T-helper 2 cell (primary cell): ENCODE data around the gene FSD2.
"Not testable (repeated sequence)": the region's sequence is repeated elsewhere in the genome, so short reads cannot be mapped to it uniquely, and the experiment has no call there.

Experiments used
- DNase-seq, 5 experiments: peaks; one replicate each; pipeline versions ENCODE4 v3.0.0 to v3.0.0-alpha.2; 2012 to 2022

FSD2 gene

DNA sequence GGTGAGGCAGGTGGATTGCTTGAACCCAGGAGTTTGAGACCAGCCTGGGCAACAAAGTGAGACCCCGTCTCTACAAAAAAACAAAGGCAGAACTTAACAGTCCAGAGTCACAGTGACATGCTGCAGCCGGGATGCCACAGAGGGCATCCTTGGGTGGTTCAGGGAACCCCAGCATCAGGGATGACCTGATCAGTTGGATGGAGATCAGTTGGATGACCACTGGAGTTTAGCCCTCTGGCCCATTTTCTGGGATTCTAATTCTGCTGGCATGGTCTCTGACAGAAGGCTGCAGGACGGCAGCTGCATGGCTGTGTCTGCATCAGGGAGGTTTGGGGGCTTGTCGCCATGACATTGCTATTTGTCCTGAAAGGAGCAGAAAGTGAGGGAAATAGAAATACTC, 23.4 kb upstream of the FSD2 start:
- no peak for DNase-seq

GRCh38 chr15:82828075-82828474, 22.2 kb upstream of the FSD2 start:
- DNase-seq = no peak

- DNase-seq = no peak
Measured at GRCh38 chr15:82823049-82823448, 17.2 kb upstream of the FSD2 start.

- not testable (repeated sequence) for DNase-seq
Measured at GRCh38 chr15:82821851-82822250, 16.0 kb upstream of the FSD2 start.

GRCh38 chr15:82821396-82821795, 15.5 kb upstream of the FSD2 start:
- not testable (repeated sequence) for DNase-seq

DNA sequence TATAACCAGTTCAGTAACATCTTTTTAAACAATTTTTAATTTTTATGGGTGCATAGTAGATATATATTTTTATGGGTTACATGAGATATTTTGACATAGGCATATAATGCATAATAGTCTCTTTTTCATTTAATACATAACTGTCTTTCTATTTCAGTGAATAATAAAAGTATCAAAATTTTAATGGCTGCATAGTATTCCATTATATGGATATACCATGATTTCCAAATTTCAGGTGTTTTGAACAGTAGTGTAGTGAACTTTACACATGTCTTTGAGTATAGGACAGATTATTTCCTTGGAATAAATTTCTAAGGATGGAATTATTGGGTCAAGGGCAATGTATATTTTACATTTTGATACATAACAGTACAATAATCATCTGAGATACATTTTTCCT, 14.3 kb upstream of the FSD2 start:
- no peak for DNase-seq

DNA sequence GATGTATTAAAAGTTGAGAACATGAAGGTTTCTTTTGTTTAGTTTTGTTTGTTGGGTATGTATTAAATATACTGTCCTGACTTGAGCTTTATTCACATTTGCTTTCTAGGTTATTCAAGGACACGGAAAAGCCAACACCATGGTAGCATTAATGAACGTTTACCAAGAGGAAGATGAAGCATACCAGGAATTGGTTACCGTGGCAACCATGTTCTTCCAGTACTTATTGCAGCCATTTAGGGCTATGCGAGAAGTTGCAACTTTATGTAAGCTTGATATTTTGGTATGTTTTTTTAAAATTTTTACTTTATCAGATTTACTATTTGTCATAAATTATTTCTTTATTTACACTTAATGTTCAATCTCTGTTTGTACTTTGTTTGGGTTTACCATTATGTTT, 7.1 kb upstream of the FSD2 start:
- no peak for DNase-seq

DNA sequence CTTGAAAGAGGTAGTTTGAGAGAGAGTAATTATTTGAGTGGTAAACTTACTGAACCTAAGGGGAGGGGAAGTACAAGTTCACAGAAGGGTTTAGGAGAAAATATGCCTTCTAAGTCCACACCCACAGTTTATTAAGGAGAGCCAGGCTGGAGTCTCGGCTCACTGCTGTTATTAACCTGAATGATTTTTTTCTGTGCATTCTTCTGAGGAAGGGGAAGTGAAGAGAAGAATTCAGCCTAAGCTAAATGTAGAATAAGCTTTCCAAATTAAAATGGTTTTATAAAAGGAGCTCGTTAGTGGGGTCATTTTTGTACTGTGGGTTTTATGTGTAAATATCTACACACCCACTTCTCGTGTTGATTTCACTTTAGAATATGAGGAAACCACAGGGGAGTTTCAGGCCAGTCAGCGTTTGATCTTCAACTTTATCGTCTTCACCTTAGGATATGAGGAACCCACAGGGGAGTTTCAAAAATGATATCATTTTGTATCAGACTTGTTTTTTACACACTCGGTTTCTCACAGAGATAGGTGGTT, 5.1 kb upstream of the FSD2 start:
- DNase-seq = peak in 4 of 5 experiments; percentile 18 to 81 (median 62)

DNA sequence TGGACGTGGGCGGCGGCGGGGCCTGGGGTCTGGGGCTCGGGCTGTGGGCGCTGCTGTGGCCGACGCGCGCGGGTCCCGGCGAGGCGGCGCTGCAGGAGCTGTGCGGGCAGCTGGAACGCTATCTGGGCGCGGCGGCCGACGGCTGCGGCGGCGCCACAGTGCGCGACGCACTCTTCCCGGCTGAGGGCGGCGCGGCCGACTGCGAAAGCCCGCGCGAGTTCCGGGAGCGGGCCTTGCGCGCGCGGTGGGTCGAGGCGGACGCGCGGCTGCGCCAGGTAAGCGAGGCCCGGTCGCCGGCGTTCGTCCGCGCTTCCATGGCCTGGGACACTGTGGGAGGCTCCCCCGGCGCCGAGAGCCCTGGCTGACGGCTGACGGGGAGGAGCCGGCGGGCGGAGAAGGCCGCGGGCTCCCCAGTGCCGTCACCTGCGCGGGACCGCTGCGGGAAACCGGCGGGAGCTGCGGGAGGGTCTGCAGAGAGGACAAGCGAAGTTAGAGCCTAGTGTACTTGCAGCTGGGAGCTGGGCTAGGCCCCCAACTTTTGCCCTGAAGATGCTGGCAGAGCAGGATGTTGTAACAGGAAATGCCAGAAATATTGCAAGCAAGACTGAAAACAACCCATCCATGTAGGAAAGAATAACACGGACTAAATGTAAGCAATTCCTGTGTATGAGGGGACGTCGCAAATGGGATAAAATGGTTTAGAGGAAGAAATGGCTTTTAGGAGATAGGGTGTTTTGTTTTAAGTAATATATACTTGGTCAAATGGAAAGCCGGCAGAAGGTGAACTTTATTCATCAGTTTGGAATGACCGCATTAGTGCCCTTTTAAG, 4.4 kb upstream of the FSD2 start:
- peak in 3 of 5 experiments; percentile 18 to 70 (median 20) for DNase-seq

DNA sequence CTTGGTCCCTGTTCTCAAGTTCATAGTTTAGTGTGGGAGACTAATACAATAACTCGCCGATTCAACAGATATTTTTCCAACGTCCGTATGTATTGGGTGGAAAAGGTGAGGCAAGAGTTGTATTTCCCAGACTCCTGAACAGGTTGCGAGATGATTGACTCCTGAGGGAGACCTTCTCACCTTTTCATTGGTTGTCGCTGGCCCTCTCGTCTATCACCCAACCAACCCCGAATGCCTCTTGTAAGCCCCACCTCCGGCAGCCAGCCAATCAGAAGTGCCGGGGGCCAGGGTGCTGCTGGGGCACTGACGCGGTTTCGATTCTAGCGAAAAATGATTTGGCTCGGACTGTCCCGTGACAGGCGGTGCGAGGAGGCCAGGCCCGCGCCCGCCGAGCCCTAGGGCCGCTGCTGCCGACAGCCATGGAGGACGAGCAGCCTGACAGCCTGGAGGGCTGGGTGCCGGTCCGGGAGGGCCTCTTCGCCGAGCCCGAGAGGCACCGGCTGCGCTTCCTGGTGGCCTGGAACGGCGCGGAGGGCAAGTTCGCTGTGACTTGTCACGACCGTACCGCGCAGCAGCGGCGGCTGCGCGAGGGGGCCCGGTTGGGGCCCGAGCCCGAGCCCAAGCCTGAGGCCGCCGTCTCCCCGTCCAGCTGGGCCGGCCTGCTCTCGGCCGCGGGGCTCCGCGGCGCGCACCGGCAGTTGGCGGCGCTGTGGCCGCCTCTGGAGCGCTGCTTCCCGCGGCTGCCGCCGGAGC, 3.6 kb upstream of the FSD2 start, which contains the start of gene WHAMM:
Gene WHAMM (plus strand): TSS at position 321 of the 753 bp plus-strand sequence. CDS start 99 bp downstream, at position 420.
- DNase-seq = peak; percentile 85 to 96 (median 94)

DNA sequence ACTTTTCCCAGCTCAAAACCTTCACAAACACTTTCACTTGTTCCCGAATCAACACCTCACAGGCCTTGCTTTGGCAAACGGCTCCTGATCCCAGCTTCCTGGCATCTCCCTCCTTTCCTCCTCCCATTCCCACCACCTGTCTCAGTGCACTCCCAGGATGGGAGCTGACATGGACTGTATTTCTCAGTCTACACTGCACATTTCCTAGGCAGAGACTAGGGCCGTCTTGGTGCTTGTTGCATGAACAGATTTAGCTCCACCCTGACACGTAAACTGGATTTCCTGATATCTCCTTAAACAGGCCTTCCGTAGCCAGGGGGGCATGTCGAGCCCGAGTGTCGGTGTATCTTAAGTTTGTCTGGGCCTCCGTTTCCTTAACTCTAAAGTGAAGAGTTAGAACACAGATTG, 2.8 kb upstream of the FSD2 start:
- DNase-seq = no peak

- DNase-seq = no peak
Measured at GRCh38 chr15:82807920-82808633, 2.2 kb upstream of the FSD2 start.

DNA sequence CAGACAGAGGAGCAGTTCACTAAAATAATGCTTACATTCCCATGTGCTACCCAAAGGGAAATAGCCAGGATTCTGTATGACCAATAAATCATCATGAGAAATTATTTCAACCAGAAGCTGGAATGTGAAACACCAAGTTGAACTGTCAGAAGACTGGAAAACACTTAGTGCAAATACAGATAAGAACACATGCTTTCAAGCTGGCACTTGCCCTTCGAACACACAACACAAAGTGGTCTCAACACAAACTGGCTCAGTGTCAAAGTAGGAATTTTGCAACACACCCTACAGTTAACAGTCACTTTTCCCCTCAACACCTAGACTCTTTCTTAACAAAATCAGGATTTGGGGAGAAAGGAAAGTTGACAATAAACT, 1.3 kb downstream of the FSD2 start:
- no peak for DNase-seq

GRCh38 chr15:82803793-82804574, 1.9 kb downstream of the FSD2 start:
- no peak for DNase-seq

- no peak for DNase-seq
Measured at GRCh38 chr15:82802497-82802896, 3.4 kb downstream of the FSD2 start.

GRCh38 chr15:82799183-82799841, 6.6 kb downstream of the FSD2 start:
- DNase-seq = no peak

GRCh38 chr15:82798531-82799166, 7.2 kb downstream of the FSD2 start:
- DNase-seq = no peak

DNA sequence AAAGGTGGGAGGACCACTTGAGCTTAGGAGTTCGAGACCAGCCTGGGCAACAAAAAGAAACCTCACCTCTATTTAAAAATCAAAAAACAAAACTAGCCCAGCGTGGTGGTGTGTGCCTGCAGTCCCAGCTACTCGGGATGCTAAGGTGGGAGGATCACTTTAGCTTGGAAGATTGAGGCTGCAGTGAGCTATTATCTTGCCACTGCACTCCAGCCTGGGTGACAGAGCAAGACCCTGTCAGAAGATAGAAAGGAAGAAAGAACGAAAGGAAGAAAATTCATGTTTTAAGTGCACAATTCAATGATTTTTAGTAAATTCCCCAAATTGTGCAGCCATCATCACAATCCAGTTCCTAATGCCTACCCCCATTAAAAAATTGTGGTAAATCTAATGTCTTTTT, 7.8 kb downstream of the FSD2 start:
- no peak for DNase-seq

DNA sequence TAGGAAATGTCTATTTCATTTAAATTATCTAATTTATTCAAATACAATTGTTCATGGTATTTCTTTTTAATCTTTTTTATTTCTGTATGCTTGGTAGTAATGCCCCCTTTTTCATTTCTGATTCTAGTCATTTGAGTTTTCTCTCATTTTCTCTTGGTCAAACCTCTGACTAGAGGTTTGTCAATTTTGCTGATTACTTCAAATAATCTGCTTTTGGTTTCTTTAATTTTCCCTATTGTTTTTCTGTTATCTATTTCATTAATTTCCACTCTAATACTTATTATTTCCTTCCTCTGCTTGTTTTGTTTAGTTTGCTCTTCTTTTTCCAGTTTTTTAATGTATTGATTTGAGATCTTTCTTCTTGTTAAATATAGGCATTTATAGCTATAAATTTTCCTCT, 12.1 kb downstream of the FSD2 start:
- no peak for DNase-seq

DNA sequence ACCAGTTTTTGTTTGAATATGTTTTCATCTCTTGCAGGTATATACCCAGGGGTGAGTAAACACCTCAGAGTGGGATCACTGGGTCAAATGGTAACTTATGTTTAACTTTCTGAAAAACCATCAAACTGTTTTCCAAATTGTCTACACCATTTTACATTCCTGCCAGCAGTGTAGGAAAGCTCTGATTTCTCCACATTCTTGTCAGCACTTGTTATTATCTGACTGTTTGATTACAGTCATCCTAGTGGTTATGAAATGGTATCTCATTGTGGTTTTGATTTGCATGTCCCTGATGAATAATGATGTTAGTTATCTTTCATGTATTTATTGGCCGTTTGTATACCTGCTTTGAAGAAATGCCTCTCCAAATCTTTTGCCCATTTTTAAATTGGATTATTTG, 13.8 kb downstream of the FSD2 start:
- no peak for DNase-seq

DNA sequence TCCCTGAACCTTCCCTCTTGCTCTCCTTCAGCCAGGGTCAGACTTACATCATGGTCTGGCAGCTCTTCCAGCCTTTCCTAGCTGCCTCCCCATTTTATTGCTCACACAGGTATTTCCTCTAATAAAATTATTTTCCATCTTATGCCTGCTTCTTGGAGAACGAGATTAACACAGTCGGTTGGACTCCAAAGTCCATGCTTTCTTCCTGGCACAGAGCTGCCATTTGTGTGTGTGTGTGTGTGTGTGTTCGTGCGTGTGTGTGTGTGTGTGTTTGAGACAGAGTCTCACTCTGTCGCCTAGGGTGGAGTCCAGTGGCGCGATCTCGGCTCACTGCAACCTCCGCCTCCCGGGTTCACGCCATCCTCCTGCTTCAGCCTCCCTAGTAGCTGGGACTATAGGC, 15.5 kb downstream of the FSD2 start:
- no peak for DNase-seq
